DMS53 treated with DMSO at 0.1 percent for 48 hours (cell line): ENCODE results near the gene TNK1.

ENCODE experiments used
- DNase-seq: peaks from one replicate; lab custom pipeline; 2025; ENCODE audit not compliant: unreplicated experiment; lab: John Stamatoyannopoulos, UW

Gene TNK1

GRCh38 chr17:7431231-7431630 lies 50.3 kb downstream of the TNK1 start:
- no peak for DNase-seq

- no peak for DNase-seq
These were observed 51.4 kb downstream of the TNK1 start for GRCh38 chr17:7432296-7432695.

DNA sequence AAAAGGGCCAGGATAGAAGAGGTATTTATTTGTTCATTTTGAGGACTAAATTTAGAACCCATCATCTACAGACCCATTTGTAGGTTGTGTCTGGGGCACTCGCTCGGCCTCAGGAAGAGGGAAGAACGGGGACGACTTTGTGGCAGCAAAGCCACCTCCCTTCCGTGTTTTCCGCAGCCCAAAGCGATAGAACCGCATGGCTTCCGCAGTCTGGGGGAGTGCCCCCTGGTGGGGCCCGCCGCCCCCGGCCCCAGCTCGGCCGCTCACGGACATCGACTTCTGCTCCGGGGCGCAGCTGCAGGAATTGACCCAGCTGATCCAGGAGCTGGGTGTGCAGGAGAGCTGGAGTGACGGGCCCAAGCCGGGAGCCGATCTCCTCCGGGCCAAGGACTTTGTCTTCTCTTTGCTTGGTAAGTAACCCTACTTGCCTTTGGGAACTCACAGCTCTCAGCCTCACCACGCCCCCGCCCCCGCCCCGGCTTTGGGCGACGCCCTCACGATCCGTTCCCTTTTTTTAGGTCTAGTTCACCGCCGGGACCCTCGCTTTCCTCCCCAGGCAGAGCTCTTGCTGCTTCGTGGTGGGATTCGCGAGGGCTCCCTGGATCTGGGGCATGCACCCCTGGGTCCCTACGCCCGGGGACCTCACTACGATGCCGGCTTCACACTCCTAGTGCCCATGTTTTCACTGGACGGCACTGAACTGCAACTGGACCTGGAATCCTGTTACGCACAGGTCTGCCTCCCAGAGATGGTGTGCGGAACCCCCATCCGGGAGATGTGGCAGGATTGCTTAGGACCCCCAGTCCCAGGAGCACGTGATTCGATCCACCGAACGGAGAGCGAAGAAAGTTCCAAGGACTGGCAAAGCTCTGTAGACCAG lies 55.0 kb downstream of the TNK1 start:
- DNase-seq = peak; percentile 82

DNA sequence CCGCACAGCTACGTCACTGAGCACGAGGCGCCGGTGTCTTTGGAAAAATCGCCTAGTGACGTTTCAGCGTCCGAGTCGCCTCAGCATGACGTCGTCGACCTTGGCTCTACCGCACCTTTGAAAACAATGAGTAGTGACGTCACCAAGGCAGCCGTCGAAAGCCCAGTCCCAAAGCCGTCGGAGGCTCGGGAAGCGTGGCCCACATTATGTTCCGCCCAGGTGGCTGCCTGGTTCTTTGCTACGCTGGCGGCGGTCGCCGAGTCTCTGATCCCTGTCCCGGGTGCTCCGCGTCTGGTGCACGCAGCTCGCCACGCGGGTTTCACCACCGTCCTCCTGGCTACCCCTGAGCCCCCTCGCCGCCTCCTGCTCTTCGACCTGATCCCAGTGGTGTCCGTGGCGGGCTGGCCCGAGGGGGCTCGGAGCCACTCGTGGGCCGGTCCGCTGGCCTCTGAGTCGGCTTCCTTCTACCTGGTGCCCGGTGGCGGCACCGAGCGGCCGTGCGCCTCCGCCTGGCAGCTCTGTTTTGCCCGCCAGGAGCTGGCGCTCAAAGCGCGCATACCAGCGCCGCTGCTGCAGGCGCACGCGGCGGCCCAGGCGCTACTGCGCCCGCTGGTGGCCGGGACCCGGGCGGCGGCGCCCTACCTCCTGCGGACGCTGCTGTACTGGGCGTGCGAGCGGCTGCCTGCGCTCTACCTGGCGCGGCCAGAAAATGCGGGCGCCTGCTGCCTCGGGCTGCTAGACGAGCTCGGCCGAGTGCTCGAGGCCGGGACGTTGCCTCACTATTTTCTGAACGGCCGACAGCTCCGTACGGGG lies 55.9 kb downstream of the TNK1 start:
- DNase-seq = peak; percentile 93

- peak; percentile 58 for DNase-seq
These were observed 56.5 kb downstream of the TNK1 start for GRCh38 chr17:7437369-7437863.

GRCh38 chr17:7437950-7438614 lies 57.2 kb downstream of the TNK1 start:
- peak; percentile 79 for DNase-seq

DNA sequence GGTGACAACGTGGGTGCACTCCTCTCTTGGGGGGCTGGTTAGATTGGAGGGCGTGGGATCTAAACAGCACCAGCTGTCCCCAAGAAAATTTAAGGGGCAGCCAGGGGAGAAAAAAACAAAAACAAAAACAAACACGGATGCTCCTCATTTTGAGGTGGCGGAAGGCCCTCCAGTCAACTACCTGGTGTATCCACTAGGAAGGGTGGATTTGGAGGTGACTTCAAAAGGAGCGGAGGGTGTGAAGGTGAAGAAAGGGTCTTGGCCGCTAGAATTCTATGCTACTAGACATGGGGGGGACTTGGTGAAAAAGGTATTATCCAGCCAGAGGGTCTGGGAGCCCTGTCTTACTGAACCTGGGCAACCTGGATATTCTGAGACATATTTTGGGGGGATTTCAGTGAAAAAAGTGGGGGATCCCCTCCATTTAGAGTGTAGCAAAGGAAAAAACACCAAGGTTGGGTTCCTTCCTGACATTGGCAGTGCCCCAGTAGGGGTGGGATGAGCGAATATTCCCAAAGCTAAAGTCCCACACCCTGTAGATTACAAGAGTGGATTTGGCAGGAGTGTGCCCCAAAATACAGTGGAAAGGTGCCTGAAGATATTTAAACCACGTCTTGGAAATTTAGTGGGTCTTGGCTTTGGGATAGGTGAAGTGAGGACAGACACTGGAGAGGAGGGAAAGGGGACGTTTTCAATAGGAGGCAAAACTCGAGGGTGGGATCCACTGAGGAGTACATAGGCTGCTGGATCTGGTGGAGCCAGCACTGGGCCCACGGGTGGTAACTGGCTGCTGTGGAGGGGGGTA lies 58.0 kb downstream of the TNK1 start:
- DNase-seq = no peak
